Stimulated activated naive CD8-positive, alpha-beta T cell treated with anti-CD3 and anti-CD28 coated beads, Interleukin-15, Interleukin-2, amounts not matched to agents 100 ng/mL and 50 ng/mL, for 24 hours (primary cell): ENCODE data around the gene CDKN2B-AS1.

Experiments used
- H3K27ac Mint-ChIP-seq: one replicate; pipeline ENCODE4 v1.8.0; 2021; ENCODE audit warnings: mild to moderate bottlenecking, mixed read lengths
- H3K27me3 Mint-ChIP-seq: one replicate; pipeline ENCODE4 v1.8.0; 2021; ENCODE audit warnings: mixed read lengths
- H3K36me3 Mint-ChIP-seq: one replicate; pipeline ENCODE4 v1.8.0; 2021; ENCODE audit warnings: low read depth, mixed read lengths
- H3K4me1 Mint-ChIP-seq: one replicate; pipeline ENCODE4 v1.8.0; 2021; ENCODE audit warnings: low read depth, mixed read lengths
- H3K4me3 Mint-ChIP-seq: one replicate; pipeline ENCODE4 v1.8.0; 2021; ENCODE audit warnings: mild to moderate bottlenecking, mixed read lengths
- H3K9me3 Mint-ChIP-seq: one replicate; pipeline ENCODE4 v1.8.0; 2021; ENCODE audit warnings: mixed read lengths

The CDKN2B-AS1 gene

DNA sequence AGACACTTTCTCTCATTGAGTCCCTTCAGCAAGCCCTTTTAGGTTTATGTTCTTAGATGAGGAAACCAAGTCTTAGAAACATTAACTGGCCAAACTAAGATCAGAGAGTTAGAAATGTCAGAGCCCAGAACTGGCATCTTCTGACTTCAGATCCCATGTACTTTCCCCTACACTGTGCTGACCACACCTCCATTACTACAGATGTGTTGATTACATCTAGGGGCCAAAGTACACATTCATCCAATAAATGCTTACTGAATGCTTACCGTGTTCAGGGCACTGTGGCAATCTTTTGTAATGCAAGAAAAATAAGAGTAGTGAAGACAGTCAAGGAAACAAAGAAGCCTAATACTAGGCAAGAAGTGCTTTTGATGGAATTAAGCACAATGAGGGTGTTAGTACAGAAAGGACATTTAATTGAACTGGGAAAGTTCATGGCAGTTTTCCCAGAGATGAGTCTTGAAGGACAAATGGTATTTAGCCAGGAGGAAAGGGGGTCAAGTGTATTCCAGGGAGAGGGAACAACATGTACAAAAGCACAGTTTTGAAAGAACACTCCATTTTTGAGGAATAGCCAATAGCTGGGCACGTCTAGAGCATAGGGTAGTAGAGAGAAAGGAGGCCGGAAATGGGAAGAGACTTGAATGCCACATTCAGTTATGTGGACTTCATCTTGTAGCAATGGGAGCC, 104.2 kb downstream of the CDKN2B-AS1 start:
- Mint-ChIP-seq H3K4me1 (peaks cover 17% of the 10 kb centered on the region), H3K27me3 (peaks cover 24% of the 10 kb centered on the region), H3K36me3 (no peaks in the 10 kb centered on the region), H3K9me3 (no peaks in the 10 kb centered on the region), H3K27ac (no peak overlapping the region), H3K4me3 (no peak overlapping the region)

DNA sequence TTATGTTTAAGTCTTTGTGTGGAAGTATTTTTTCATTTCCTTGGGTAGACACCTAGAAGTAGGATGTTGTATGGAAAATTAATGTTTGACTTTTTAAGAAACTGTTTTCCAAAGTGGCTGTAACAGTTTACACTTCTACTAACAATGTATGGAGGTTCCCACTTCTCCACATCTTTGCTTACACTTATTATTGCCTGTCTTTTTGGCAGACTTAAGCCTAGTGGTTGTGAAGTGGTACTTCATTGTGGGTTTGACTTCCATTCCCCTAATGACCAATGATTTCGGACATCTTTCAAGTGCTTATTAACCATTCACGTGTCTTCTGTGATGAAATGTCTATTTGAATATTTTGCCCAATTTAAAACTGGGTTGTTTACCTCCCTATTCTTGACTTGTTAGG, 106.0 kb downstream of the CDKN2B-AS1 start:
- Mint-ChIP-seq H3K36me3 (no peaks in the 10 kb centered on the region), H3K27me3 (peaks cover 24% of the 10 kb centered on the region), H3K9me3 (no peaks in the 10 kb centered on the region), H3K4me1 (peaks cover 29% of the 10 kb centered on the region), H3K27ac (no peak overlapping the region), H3K4me3 (no peak overlapping the region)

DNA sequence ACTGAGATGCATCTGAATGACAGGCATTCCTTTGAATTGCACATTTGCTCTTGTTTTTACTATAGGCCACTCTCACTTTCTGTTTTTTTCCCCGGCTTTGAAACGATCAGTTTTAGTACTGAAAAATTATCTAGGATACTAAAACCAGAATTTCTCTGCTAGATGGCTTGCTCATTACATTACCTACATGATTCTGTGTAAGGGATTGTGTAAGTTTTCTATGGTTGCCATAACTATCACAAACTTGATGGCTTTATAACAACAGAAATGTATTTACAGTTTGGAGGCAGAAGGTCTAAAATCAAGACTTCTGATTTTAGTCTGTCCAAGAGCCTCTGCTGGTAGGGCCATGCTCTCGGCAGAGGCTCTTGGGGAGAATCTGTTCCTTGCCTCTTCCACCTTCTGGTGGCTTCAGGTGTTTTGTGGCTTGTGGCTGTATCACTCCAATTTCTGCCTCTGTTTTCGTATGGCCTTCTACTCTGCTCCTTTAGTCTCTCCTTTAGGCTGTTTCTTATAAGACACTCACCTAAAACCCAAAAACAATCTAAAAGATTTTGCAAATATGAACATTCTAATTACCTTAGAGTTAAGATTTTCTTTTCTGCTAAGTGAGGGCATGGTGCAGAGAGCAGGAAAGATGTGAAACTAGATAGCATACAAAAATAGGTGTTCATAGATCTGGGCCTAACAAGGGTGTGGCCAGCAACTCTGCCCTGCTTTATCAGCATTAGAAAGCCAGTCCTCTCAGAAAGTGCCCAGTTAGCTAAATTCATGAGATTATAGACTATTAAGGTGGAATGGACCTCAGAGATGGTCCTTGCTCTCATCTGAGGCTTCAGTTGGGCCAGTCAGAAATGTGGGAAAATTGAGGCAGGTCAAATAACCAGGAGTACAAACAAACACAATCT, 107.8 kb downstream of the CDKN2B-AS1 start:
- Mint-ChIP-seq H3K4me3 (no peak overlapping the region), H3K27me3 (peaks cover 12% of the 10 kb centered on the region), H3K9me3 (no peaks in the 10 kb centered on the region), H3K27ac (no peak overlapping the region), H3K4me1 (peaks cover 25% of the 10 kb centered on the region), H3K36me3 (no peaks in the 10 kb centered on the region)

DNA sequence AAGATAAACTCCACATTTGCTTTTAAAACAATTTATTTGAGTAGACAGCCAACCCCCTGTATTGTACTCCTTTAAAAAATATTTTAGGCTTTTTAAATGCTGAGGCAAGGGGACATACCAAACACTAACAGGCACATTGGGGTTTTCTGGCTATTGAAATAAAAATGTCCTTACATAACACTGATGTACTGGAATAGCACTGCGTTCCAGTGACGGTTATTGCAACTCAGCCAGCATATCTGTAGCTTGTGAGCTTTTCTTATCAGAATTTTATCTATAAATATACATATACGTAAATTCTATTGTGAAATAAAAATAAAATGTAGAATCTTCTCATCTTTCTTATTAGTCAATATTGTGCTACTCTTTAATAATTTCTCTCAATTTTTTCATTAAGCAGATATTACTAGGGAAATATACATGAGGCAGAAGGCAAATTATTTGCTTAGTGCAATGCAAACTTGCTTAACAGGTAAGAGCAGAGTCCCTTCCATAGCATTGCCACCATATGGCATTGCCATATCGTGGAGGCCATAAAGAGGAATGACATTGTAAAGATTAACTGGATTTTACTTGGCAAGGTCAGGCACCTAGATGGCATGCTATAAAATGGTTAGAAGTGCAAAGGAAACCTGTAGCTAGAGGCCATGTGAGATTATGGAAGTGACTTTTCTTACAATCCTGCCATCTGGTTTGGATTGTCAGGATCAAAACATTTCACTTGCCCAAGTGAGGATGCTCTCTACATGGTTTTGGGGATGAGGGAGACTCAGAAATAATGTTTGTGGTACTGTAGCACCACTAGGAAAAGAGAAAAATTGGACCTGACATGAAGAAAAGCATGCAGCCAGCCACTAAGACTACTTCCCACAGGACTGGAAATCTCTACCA, 109.3 kb downstream of the CDKN2B-AS1 start:
- Mint-ChIP-seq H3K4me3 (no peak overlapping the region), H3K9me3 (no peaks in the 10 kb centered on the region), H3K27ac (no peak overlapping the region), H3K36me3 (no peaks in the 10 kb centered on the region), H3K4me1 (peaks cover 24% of the 10 kb centered on the region), H3K27me3 (peaks cover 11% of the 10 kb centered on the region)

DNA sequence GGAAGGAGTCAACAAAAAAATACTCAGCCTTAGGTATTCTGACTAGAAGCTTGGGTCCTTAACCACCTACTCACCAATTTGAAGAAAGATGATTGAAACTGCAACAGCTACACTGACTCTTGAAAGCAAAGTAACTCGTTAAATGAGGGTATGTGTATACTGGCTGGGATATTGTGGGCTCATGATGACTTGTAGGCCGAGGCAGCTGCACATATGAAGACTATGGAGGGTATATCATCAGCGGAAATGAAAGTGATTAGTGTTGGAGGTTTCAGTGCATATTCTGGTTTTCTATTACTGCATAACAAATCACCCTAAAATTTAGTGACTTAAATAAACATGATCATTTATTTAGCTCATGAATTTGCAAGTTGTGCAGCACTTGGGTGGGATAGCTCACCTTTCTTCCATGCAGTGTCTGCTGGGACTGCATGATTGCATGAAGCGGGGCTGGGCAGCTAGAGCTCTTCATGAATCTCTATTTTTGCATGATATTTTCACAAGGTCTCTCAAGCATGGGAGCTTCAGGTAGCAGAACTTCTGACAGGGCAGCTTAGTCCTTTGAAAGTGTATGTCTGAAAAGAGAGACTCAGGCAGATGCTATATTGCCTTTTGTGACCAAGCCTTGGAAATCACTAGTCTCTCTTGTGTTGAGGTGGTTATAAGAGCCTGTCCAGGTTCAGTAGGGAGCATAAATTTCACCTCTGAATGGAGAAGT, 110.6 kb downstream of the CDKN2B-AS1 start:
- peaks cover 24% of the 10 kb centered on the region for H3K4me1 Mint-ChIP-seq
- H3K9me3 Mint-ChIP-seq = no peaks in the 10 kb centered on the region
- peaks cover 3% of the 10 kb centered on the region for H3K27me3 Mint-ChIP-seq
- no peak overlapping the region for H3K27ac Mint-ChIP-seq
- no peaks in the 10 kb centered on the region for H3K36me3 Mint-ChIP-seq
- no peak overlapping the region for H3K4me3 Mint-ChIP-seq

DNA sequence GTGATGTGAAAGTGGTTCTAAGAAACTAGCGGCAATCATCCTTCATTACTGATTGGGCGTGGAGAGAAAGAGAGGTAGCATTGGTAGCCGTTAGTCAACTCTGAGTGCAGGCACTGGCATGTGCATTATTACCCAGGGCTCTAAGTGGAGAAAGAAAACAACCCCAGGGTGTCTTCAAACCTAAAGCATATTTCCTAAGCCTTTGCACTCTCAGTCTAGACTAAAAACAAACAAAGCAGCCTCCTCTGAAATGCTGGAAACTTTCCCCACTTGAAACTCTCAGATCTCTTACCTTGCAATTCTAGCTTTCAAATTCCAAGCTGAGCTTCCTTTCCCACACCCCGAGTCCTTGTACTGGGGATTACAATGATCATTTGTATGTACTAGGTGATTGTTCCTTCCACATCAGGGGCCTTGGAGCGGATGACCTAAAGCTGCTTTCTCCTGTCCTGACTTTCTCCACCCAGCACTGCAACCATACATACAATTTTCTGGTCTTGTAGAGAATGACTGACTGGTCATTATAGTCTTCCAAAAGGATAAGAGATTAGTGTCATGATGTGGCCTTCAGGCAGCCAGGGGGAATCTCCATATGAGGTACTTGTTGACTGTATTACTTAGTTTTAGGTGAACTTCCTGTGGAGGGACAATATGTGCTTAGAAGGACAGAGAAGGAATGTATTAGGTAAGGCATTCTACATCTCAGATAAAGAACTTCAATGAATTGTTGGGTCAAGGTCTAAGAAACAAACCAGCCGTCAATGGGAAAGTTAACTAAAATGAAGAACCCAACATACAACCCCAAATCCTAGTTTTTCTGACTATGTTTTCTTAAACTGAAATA, 112.8 kb downstream of the CDKN2B-AS1 start:
- Mint-ChIP-seq H3K27me3 (peaks cover 7% of the 10 kb centered on the region), H3K4me3 (no peak overlapping the region), H3K27ac (no peak overlapping the region), H3K9me3 (no peaks in the 10 kb centered on the region), H3K4me1 (peaks cover 17% of the 10 kb centered on the region), H3K36me3 (no peaks in the 10 kb centered on the region)

DNA sequence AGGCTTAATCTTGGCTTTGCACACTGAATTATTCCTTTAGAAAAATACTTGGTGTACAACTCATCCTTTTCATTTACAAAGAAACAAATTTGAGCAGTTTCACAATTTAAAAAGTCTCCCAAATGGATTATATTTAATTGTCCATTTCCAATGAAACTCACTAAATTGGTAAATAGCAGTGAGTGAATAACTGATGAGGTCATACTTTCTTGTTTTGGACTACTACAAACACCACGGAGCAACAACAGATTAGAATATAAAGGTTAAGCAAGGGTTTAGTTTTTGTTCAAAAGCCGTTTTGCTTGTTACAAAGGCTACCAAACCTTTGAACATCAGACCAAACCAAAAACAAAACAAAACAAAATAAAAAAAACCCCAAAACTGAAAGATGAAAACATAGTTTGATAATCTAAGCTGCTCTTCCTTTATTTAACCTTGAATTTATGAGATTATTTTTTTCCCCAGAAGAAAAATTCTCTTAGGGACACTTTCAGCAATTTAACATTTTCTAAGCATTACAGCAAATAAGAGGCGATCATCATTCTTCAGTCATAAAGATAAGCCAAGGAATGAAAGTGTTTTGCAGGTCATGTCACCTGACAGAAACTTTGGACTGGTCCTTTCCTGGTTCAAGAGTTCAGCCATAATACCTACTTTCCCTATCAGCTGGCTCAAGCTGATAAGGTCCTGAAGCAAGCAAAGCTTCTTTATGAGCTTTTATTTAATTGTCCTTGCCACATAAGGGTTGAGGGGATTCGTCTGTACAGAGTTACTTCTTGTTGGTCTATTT, 114.2 kb downstream of the CDKN2B-AS1 start:
- peaks cover 16% of the 10 kb centered on the region for H3K27me3 Mint-ChIP-seq
- H3K9me3 Mint-ChIP-seq = no peaks in the 10 kb centered on the region
- H3K27ac Mint-ChIP-seq = no peak overlapping the region
- H3K4me3 Mint-ChIP-seq = no peak overlapping the region
- H3K4me1 Mint-ChIP-seq = peaks cover 13% of the 10 kb centered on the region
- no peaks in the 10 kb centered on the region for H3K36me3 Mint-ChIP-seq

DNA sequence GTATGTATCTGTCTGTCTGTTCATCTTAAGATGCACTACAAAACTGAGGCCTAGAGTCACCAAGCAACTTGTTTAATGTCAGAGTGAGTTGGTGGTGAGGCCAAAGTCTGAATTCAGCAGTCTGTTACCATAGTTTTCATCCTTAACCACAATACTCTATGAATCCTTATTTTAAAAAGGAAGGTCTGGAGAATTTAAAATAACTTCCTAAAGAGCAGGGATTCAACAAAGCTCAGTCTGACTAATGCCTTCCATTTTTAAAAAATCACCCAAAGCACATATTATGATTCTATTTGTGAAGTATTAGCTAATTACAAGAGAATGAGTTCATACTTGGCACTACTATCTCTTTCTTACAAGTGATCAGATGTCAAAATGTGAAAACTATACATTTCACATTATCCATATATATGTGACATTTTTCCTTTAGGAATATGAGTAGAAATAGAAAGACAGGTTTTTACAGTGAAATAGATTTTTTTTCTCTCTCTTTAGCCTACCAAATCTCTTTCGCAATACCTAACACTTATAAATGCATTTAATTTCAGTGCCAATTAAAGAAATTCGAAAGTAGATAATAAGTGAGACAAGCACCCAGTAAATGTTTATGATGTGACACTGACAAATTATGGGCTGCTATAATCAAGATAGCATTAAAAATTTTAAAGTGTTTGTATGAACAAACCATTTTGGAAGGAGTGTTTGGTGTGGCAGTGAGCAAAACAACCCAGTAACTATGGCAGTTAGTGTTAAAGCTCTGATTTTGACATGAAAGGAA, 116.8 kb downstream of the CDKN2B-AS1 start:
- Mint-ChIP-seq H3K4me3 (no peak overlapping the region), H3K36me3 (no peaks in the 10 kb centered on the region), H3K4me1 (no peaks in the 10 kb centered on the region), H3K27me3 (peaks cover 21% of the 10 kb centered on the region), H3K9me3 (no peaks in the 10 kb centered on the region), H3K27ac (no peak overlapping the region)

DNA sequence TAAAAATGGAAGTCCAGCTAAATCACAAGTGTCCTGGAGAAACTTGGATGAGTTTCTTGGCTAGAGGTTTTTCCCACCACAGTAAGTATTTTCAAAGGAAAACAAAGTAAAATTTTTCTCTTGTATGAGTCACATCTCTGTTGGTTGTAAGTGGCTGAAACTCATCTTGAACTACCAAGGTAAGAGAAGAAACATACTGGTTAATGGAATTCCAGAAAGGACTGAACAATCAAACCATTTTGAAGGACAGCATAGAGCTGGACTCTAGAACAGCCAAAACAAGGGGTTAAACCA, 117.3 kb downstream of the CDKN2B-AS1 start:
- H3K27ac Mint-ChIP-seq = no peak overlapping the region
- H3K27me3 Mint-ChIP-seq = peaks cover 25% of the 10 kb centered on the region
- no peaks in the 10 kb centered on the region for H3K4me1 Mint-ChIP-seq
- no peaks in the 10 kb centered on the region for H3K36me3 Mint-ChIP-seq
- no peak overlapping the region for H3K4me3 Mint-ChIP-seq
- H3K9me3 Mint-ChIP-seq = no peaks in the 10 kb centered on the region

DNA sequence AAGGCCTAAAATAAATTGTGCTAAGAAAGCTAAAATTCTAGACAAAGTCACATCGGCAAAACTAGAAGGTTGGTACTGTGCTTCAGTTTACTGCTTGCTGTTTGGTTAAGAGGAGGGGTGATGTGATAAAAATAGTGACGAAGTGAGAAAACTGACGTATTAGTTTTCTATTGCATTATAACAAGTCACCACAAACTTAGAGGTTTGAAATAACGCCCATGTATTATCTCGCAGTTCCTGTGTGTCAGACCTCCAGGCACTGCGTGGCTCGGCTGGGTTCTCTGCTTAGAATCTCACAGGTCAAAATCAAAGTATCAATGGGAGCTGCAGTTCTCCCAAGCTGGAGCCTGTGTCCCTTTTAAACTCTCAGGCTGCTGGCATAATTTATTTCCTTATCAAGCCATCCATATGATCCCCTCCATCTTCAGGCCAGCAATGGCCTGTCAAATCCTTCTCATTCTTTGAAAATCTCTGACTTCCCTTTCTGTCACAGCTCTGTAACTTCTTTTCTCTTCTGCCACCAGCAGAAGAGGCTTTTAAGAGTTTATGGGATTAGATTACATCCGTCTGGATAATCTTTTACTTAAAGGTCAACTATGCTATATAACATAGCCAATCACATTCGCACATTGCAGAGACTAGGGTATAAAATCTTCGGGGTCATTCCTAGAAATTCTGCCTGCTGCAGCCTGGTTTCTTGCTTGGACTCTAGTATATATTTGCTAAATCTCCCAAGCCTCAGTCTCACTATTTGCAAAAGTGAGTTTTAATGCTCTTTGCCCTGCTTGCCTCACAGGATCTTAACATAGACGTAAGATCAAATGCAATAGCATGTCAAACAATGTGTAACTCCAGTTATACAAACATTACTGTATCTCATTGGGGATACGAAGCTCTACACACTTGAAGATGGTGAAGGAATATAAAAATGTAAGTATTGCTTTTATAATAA, 118.6 kb downstream of the CDKN2B-AS1 start:
- Mint-ChIP-seq H3K36me3 (no peaks in the 10 kb centered on the region), H3K9me3 (no peaks in the 10 kb centered on the region), H3K4me1 (no peaks in the 10 kb centered on the region), H3K4me3 (no peak overlapping the region), H3K27ac (no peak overlapping the region), H3K27me3 (peaks cover 24% of the 10 kb centered on the region)

DNA sequence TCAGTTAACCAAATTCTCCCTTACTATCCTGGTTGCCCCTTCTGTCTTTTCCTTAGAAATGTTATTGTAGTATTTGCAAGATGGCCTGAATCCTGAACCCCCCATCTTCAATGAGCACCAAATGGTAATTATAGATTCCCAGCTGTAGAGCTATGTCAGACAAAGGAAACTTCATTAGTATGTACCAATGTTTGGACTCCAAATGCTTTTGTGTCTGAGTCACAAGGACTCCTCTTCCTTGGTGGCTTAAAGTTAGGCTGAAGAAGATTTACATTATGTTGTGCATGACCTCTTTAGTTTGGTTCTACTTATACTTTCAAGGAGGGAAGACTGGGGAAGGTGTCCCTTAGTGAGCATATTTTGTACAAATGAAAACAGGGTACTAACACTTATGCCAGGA, 120.4 kb downstream of the CDKN2B-AS1 start:
- peaks cover 22% of the 10 kb centered on the region for H3K27me3 Mint-ChIP-seq

DNA sequence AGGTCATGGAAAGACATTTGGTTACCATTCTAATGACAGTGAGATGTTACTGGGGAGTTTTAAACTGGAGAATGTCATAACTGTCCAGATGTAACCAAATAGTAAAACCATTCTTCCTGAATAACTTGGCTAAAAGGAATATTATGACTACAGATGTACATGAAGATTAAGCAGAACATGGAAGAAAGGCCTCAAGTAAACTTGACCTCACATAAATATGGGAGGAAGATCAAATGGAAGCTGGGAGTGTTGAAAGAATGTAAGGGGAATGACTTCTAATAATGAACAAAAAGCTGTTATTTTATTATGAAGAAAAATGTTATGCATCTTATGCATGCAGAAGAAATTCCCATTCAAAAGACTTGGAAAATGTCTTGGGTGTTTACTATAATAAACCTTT, 122.2 kb downstream of the CDKN2B-AS1 start:
- H3K9me3 Mint-ChIP-seq = no peaks in the 10 kb centered on the region
- no peaks in the 10 kb centered on the region for H3K36me3 Mint-ChIP-seq
- peaks cover 20% of the 10 kb centered on the region for H3K27me3 Mint-ChIP-seq
- no peak overlapping the region for H3K4me3 Mint-ChIP-seq
- no peak overlapping the region for H3K27ac Mint-ChIP-seq
- no peaks in the 10 kb centered on the region for H3K4me1 Mint-ChIP-seq

More for the DNA sequence above, 120.4 kb downstream of the CDKN2B-AS1 start:
- Mint-ChIP-seq H3K27ac (no peak overlapping the region), H3K9me3 (no peaks in the 10 kb centered on the region), H3K36me3 (no peaks in the 10 kb centered on the region), H3K4me1 (no peaks in the 10 kb centered on the region), H3K4me3 (no peak overlapping the region)
